Fibroblast of peridontal ligament (primary cell): ENCODE data around the gene VCX2.
"Not testable (repeated sequence)": the region's sequence is repeated elsewhere in the genome, so short reads cannot be mapped to it uniquely, and the experiment has no call there.

ENCODE experiments used
- DNase-seq: peaks from one replicate; pipeline ENCODE4 v3.0.0-alpha.2; 2010; ENCODE audit errors: extremely low read depth

The VCX2 gene

GRCh38 chrX:8171169-8171568 is at the start of gene VCX2:
Gene VCX2 (minus strand): TSS chrX:8171267. CDS start chrX:8170643, 624 bp downstream.
- not testable (repeated sequence) for DNase-seq

GRCh38 chrX:8204943-8205342 is 33.9 kb upstream of the VCX2 start:
- no peak for DNase-seq

GRCh38 chrX:8204169-8204935 is 33.3 kb upstream of the VCX2 start:
- DNase-seq, result no peak

GRCh38 chrX:8201896-8202331 is 30.8 kb upstream of the VCX2 start:
- no peak for DNase-seq

GRCh38 chrX:8196776-8197175 is 25.7 kb upstream of the VCX2 start:
- DNase-seq, result no peak

GRCh38 chrX:8194216-8194615 is 23.1 kb upstream of the VCX2 start:
- no peak for DNase-seq

- no peak for DNase-seq
These were observed 21.2 kb upstream of the VCX2 start for GRCh38 chrX:8192276-8192675.

- no peak for DNase-seq
These were observed 20.0 kb upstream of the VCX2 start for GRCh38 chrX:8191022-8191421.

- no peak for DNase-seq
These were observed 19.3 kb upstream of the VCX2 start for GRCh38 chrX:8190341-8190830.

- no peak for DNase-seq
These were observed 18.2 kb upstream of the VCX2 start for GRCh38 chrX:8189096-8189830.

GRCh38 chrX:8183346-8183745 is 12.3 kb upstream of the VCX2 start:
- DNase-seq, result no peak

- DNase-seq, result no peak
These were observed 8.6 kb upstream of the VCX2 start for GRCh38 chrX:8179656-8180055.

GRCh38 chrX:8154011-8154410 is 17.1 kb downstream of the VCX2 start:
- not testable (repeated sequence) for DNase-seq

- DNase-seq, result no peak
These were observed 23.8 kb downstream of the VCX2 start for GRCh38 chrX:8147226-8147625.

GRCh38 chrX:8144925-8145324 is 26.1 kb downstream of the VCX2 start:
- no peak for DNase-seq

GRCh38 chrX:8141896-8142295 is 29.2 kb downstream of the VCX2 start:
- DNase-seq, result no peak

- no peak for DNase-seq
These were observed 29.9 kb downstream of the VCX2 start for GRCh38 chrX:8140986-8141744.

- no peak for DNase-seq
These were observed 31.4 kb downstream of the VCX2 start for GRCh38 chrX:8139716-8140115.

- no peak for DNase-seq
These were observed 32.8 kb downstream of the VCX2 start for GRCh38 chrX:8138252-8138651.

- no peak for DNase-seq
These were observed 44.4 kb downstream of the VCX2 start for GRCh38 chrX:8126648-8127047.

GRCh38 chrX:8126092-8126491 is 45.0 kb downstream of the VCX2 start:
- DNase-seq, result no peak

GRCh38 chrX:8125566-8125965 is 45.5 kb downstream of the VCX2 start:
- DNase-seq, result no peak
